Brain pericyte (primary cell): ENCODE measurements around the gene TARBP1.
A peak's percentile ranks its signal among the peaks of the same experiment; 100 is the strongest.
"Not testable (repeated sequence)": the region's sequence is repeated elsewhere in the genome, so short reads cannot be mapped to it uniquely, and the experiment has no call there.

Experiments used
- DNase-seq: peaks from one replicate; pipeline ENCODE4 v3.0.0-alpha.2; 2012; ENCODE audit warnings: low read depth, low spot score

TARBP1 gene

GRCh38 chr1:234396092-234396491 is 82.9 kb downstream of the TARBP1 start:
- DNase-seq, result no peak

GRCh38 chr1:234395297-234395696 is 83.7 kb downstream of the TARBP1 start:
- no peak for DNase-seq

- DNase-seq, result no peak
Measured at GRCh38 chr1:234393190-234393589, 85.8 kb downstream of the TARBP1 start.

GRCh38 chr1:234388094-234388493 is 90.9 kb downstream of the TARBP1 start:
- no peak for DNase-seq

- no peak for DNase-seq
Measured at GRCh38 chr1:234386122-234386521, 92.9 kb downstream of the TARBP1 start.

- no peak for DNase-seq
Measured at GRCh38 chr1:234381699-234382555, 97.1 kb downstream of the TARBP1 start.

- not testable (repeated sequence) for DNase-seq
Measured at GRCh38 chr1:234379591-234380109, 99.3 kb downstream of the TARBP1 start.

GRCh38 chr1:234375672-234376071 is 103.3 kb downstream of the TARBP1 start:
- DNase-seq, result no peak

- DNase-seq, result no peak
Measured at GRCh38 chr1:234373959-234374254, 105.1 kb downstream of the TARBP1 start.

- DNase-seq, result peak; percentile 84
Measured at GRCh38 chr1:234373064-234373958, 105.7 kb downstream of the TARBP1 start, which contains the start of gene COA6. TSS of gene COA6 (plus strand) at chr1:234373456. CDS start at chr1:234373467, 11 bp downstream.

- no peak for DNase-seq
Measured at GRCh38 chr1:234372011-234372757, 106.8 kb downstream of the TARBP1 start.

GRCh38 chr1:234371414-234371813 is 107.6 kb downstream of the TARBP1 start:
- no peak for DNase-seq

- no peak for DNase-seq
Measured at GRCh38 chr1:234369784-234370183, 109.2 kb downstream of the TARBP1 start.

- DNase-seq, result no peak
Measured at GRCh38 chr1:234369033-234369430, 109.9 kb downstream of the TARBP1 start.

- no peak for DNase-seq
Measured at GRCh38 chr1:234368320-234369032, 110.5 kb downstream of the TARBP1 start.

- DNase-seq, result no peak
Measured at GRCh38 chr1:234362558-234362957, 116.4 kb downstream of the TARBP1 start.

- DNase-seq, result no peak
Measured at GRCh38 chr1:234361102-234361603, 117.8 kb downstream of the TARBP1 start.

- no peak for DNase-seq
Measured at GRCh38 chr1:234357831-234358230, 121.1 kb downstream of the TARBP1 start.

- DNase-seq, result not testable (repeated sequence)
Measured at GRCh38 chr1:234356615-234357269, 122.2 kb downstream of the TARBP1 start.
